ENCODE measurements around the gene SYNE2.

- TF ChIP-seq, protein P1, sequence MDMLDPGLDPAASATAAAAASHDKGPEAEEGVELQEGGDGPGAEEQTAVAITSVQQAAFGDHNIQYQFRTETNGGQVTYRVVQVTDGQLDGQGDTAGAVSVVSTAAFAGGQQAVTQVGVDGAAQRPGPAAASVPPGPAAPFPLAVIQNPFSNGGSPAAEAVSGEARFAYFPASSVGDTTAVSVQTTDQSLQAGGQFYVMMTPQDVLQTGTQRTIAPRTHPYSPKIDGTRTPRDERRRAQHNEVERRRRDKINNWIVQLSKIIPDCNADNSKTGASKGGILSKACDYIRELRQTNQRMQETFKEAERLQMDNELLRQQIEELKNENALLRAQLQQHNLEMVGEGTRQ (IDR thresholded peaks at IDR 0.05; ENCODE audit: borderline replicate concordance, low read depth, low read length) = no peak
- TF ChIP-seq YY1 (IDR thresholded peaks at IDR 0.05; ENCODE audit: low read depth, low read length) = no peak
- TF ChIP-seq POLR2AphosphoS5 (IDR thresholded peaks at IDR 0.05; ENCODE audit: low read length) = no peak
- TF ChIP-seq CEBPB (IDR thresholded peaks at IDR 0.05; ENCODE audit: borderline replicate concordance in 1 of 2, low read depth in 2 of 2, low read length in 2 of 2) = no peak
- no peak for TF ChIP-seq POLR2A (IDR thresholded peaks at IDR 0.05; ENCODE audit: low read depth, low read length)
- TF ChIP-seq, protein P2, sequence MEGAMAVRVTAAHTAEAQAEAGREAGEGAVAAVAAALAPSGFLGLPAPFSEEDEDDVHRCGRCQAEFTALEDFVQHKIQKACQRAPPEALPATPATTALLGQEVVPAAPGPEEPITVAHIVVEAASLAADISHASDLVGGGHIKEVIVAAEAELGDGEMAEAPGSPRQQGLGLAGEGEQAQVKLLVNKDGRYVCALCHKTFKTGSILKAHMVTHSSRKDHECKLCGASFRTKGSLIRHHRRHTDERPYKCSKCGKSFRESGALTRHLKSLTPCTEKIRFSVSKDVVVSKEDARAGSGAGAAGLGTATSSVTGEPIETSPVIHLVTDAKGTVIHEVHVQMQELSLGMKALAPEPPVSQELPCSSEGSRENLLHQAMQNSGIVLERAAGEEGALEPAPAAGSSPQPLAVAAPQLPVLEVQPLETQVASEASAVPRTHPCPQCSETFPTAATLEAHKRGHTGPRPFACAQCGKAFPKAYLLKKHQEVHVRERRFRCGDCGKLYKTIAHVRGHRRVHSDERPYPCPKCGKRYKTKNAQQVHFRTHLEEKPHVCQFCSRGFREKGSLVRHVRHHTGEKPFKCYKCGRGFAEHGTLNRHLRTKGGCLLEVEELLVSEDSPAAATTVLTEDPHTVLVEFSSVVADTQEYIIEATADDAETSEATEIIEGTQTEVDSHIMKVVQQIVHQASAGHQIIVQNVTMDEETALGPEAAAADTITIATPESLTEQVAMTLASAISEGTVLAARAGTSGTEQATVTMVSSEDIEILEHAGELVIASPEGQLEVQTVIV (IDR thresholded peaks at IDR 0.05; ENCODE audit: borderline replicate concordance, partially characterized antibody) = no peak
- TF ChIP-seq CTCF (IDR thresholded peaks at IDR 0.05 in 2 of 3, conservative IDR thresholded peaks at IDR 0.05 in 1 of 3; ENCODE audit: control insufficient read depth in 2 of 3, extremely low read depth in 1 of 3, insufficient read depth in 1 of 3, low read depth in 3 of 3, low read length in 3 of 3) = no peak
Measured at GRCh38 chr14:63881926-63882325, 29.1 kb downstream of the SYNE2 start.
